ENCODE results near the gene TGM4. TPM values are rescaled to one million over a fixed set of nuclear protein-coding genes. Genes with fewer than 3 reads are reported as not detected.
A peak's percentile ranks its signal among the peaks of the same experiment; 100 is the strongest.

Gene TGM4
- total and polyA plus RNA-seq, 5 experiments from 2014 or later = 0.05 TPM; not detected in 4

DNA sequence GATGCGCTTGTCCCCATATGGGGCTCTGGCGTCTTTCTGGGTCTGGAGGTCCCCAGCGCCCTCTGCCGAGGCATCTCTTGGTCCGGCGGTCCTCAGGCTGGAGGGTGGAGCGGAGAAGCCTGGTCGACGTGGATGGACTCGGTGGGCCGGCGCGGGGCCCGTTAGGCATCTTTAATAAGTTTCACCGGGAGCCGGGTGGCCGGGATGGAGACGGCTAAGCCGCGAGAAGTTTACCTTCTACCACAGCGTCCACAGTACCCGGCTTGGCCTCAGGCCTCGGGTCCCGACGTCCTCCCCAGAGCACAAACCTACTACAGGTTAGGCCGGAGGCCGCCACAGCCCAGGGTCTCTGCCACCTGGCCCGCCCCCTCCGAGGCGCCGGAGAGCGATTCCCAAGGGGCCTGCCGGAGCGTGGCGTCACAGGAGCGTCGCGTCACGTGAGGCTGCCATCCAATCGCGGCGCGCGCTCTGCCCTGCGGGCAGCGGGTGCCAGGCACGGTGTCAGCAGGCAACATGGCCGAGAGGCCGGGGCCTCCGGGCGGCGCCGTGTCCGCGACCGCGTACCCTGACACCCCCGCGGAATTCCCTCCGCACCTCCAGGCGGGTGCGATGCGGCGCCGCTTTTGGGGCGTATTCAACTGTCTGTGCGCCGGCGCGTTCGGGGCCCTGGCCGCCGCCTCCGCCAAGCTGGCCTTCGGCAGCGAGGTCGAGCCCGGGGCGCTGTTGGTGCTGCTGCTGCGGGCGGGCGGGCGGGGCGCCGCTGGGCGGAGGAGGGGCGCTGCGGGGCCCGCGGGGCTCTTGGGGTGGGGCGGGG is 12.8 kb upstream of the TGM4 start, which contains the start of gene TMEM42:
TSS of gene TMEM42 (plus strand) at position 501 of the 814 bp plus-strand sequence. CDS start at position 514, 13 bp downstream.
- peak; percentile 79 to 92 (median 86) for DNase-seq
- POLR2A ChIA-PET = interaction anchor here (0.7 kb wide), 1 partner anchor 58 kb away, joined by 3 read pairs; no protein-coding TSS in a partner anchor

DNA sequence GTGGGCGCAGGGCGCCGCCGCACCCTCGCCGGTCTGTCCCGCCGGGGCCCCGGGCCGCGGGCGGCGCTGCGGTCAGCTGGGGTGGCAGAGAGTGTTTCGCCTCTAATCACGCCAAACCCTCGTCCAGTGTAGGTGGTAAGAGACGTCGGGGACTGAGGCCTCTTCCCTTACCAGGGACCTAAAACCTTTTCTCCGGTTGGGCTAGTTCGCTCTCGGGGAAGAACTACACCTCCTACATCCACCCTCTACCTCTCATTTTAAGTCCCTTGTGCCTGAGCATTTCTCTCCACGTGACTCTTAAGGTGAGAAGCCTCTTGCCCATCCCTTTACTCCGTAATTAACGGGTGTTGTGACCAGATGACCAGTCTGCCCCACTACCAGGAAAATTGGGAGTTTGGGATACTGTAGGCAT is 12.2 kb upstream of the TGM4 start:
- peaks cover 0 to 5% (median under 1%) of the 10 kb centered on the region in 3 donors for H3K36me3 Mint-ChIP-seq
- H3K27me3 Mint-ChIP-seq = no peaks in the 10 kb centered on the region
- H3K4me3 Mint-ChIP-seq = peak overlapping the region; percentile 77 to 93 (median 87)
- DNase-seq = peak in 2 of 10 donors; percentile 35 to 37
- peaks cover 24 to 51% (median 48%) of the 10 kb centered on the region in 4 donors for H3K4me1 Mint-ChIP-seq
- H3K9me3 Mint-ChIP-seq = no peaks in the 10 kb centered on the region
- peak overlapping the region; percentile 80 to 96 (median 93) for H3K27ac Mint-ChIP-seq
- peak; percentile 23 to 24 for ATAC-seq
- POLR2A ChIA-PET = no interaction called here

More for the DNA sequence above, 12.8 kb upstream of the TGM4 start, which contains the start of gene TMEM42:
- Mint-ChIP-seq H3K27ac (peak within 1 kb of the TSS; percentile 88 to 96 (median 93)), H3K4me1 (peaks cover 19 to 45% (median 44%) of the 10 kb centered on the region in 4 donors), H3K4me3 (peak within 1 kb of the TSS; percentile 84 to 94 (median 90)), H3K27me3 (no peaks in the 10 kb centered on the region), H3K36me3 (no peaks in the 10 kb centered on the region), H3K9me3 (no peaks in the 10 kb centered on the region)
- ATAC-seq = peak; percentile 93

DNA sequence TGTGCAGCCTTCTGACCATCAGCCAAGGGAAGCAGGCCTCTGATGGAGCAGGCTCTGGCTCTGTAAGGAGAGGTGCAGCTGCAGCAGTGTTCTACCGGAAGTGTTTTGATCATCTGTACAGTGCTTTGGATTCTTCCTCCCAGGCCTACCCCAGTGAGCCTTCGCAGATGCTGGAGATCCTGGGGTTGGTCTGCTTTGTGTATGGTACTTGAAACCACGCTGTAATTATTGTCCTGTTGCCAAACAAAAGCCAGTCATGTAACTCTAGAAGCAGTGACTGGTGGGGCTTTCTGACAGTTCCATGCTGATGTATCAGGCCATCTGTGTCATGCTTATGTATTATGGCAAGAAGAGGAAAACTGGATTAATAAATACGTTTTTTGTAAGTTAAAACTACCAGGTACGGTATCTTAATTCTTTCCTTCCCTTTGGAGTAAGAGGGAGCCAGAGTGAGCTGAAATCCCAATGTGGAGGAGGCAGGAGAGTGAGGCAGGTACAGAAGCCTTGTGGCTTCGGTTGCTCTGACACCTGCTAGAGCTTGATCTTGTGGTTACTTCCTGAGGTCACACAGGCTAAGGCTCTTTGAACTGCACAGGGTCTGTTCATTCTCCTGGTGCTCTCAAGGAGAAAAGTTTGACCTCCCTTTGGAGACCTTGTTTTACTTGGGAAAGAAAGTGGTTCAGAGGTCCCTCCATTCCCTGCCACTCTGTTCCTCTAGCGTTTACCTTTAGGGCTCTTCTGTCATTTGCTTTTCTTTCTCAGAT is 9.0 kb upstream of the TGM4 start:
- POLR2A ChIA-PET = interaction anchor here (0.9 to 1.3 kb wide), 4 partner anchors 12 to 527 kb away, joined by 3 to 6 read pairs (median 3); partner anchors contain the start of gene TCAIM
- Mint-ChIP-seq H3K36me3 (peaks cover 0 to 6% (median 2%) of the 10 kb centered on the region in 3 donors), H3K4me1 (peaks cover 27 to 54% (median 49%) of the 10 kb centered on the region in 4 donors), H3K4me3 (peak overlapping the region; percentile 21 to 75 (median 53)), H3K27me3 (no peaks in the 10 kb centered on the region), H3K27ac (peak overlapping the region; percentile 46 to 93 (median 82)), H3K9me3 (peaks cover 0 to 7% (median 0%) of the 10 kb centered on the region in 9 donors)
- DNase-seq (peak in 4 of 10 donors; percentile 12 to 32 (median 20)), ATAC-seq (peak in 1 of 2 donors; percentile 17)

DNA sequence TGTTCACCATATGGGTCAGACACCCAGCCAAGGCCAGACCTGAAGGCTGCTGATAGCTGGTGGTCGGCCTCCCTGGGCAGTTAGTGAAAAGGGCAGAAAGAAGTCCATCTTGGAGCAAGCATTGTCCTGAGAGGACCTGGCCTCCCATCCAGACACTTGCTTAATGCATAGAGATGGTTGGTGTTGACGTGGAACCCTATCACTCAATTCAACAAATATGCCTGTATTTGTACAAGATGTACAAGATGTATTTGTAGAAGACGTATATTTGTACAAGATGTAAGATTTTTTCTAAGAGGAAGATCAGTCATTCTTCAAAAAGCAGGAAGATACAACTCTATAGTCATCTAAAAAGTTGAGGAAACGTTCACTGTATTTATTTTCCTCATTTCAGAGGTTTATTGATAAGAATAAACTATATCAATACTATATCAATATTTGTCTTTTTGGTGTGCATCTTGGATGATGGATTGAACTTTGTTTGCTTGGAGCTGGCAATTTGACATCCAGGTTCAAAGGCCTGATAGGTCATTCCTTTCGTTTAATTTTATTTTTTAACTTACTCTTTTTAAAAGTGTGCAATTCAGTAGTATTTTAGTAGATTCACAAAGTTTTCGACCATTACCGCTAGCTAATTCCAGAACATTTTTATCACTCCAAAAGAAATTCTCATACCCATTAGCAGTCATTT is 6.8 kb upstream of the TGM4 start:
- POLR2A ChIA-PET = no interaction called here
- peaks cover 0 to 7% (median 0%) of the 10 kb centered on the region in 9 donors for H3K9me3 Mint-ChIP-seq
- ATAC-seq = no peak

DNA sequence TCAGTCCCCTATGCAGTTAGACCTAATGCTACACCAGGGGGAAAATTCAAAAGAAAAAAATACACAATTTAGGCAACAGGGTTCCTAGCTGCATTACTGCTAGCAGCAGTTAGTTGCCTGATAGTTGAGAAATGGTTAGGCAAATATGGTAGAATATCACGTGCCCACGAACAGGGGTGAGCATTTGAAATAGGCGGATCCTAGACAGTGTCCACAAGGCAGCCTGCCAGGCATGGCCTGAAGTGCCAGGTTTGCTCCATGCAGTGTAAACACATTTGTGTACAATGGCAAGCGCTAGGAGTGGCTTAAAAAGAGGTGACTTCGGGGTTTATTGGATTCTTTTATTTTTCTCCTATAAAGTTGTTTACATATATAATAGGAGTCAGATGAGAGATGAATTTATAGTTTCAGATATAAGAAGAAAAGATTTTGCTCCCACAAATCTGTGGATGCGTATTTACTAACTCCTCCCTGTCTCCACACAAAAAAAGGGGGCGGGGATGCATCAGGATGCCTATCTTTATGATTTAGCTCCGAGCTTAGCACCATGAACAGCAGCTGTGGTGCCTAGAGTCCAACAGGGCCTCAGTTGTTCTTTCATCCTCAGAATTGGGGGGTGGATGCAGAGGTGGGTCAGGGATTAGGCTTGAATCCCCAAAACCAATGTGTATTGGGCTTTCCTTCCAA is 3.9 kb upstream of the TGM4 start:
- Mint-ChIP-seq H3K9me3 (peaks cover 0 to 7% (median 0%) of the 10 kb centered on the region in 9 donors), H3K4me3 (no peak overlapping the region), H3K36me3 (peaks cover 0 to 6% (median 2%) of the 10 kb centered on the region in 3 donors), H3K27ac (no peak overlapping the region), H3K4me1 (peaks cover 12 to 20% (median 16%) of the 10 kb centered on the region in 4 donors), H3K27me3 (no peaks in the 10 kb centered on the region)
- ATAC-seq (no peak), DNase-seq (no peak)
- POLR2A ChIA-PET = no interaction called here

More for the DNA sequence above, 6.8 kb upstream of the TGM4 start:
- Mint-ChIP-seq H3K4me1 (peaks cover 25 to 50% (median 42%) of the 10 kb centered on the region in 4 donors), H3K27ac (peak overlapping the region in 6 of 10 donors; percentile 17 to 84 (median 54)), H3K4me3 (no peak overlapping the region), H3K36me3 (peaks cover 0 to 6% (median 2%) of the 10 kb centered on the region in 3 donors), H3K27me3 (no peaks in the 10 kb centered on the region)
- no peak for DNase-seq

DNA sequence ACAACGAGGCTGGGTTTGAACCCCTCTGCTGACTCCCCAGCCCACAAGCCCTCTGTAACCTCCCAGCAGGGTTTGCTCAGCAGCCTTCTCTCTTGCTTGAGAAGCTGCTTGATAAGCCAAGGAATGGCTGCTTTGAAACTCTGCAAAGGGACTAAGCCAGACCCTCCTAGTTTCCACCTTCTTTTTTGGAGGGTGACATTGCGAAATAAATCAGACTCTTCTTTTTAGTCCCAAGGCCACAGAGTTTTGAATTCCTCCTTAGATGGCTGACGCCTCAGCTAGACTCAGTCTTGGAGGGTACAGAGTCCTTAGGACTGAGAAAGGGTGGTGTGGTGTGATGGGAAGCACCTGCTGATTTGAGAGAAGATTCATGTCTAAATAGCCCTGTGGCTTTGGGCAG is 1.2 kb downstream of the TGM4 start:
- no peaks in the 10 kb centered on the region for H3K4me1 Mint-ChIP-seq
- peaks cover 0 to 3% (median 0%) of the 10 kb centered on the region in 5 donors for H3K27me3 Mint-ChIP-seq
- DNase-seq (no peak), ATAC-seq (no peak)
- no peaks in the 10 kb centered on the region for H3K9me3 Mint-ChIP-seq
- POLR2A ChIA-PET = interaction anchor here (0.5 kb wide), 1 partner anchor 252 kb away, joined by 7 read pairs; no protein-coding TSS in a partner anchor
- no peaks in the 10 kb centered on the region for H3K36me3 Mint-ChIP-seq
- H3K4me3 Mint-ChIP-seq = no peak overlapping the region
- no peak overlapping the region for H3K27ac Mint-ChIP-seq

DNA sequence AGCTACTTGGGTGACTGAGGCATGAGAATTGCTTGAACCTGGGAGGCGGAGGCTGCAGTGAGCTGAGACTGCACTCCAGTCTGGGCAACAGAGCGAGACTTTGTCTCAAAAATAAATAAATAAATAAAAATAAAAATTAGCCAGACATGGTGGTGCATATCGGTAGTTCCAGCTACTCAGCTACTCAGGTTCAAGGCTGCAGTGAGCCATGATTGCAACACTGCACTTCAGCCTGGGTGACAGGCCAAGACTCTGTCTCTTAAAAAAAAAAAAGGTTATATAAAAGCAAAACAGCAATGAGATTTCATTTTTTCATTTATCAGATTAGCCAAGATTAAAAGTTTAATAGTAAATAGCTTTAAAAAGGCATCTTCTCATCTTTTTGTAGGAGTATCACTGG is 2.9 kb downstream of the TGM4 start:
- Mint-ChIP-seq H3K27ac (no peak overlapping the region), H3K4me1 (no peaks in the 10 kb centered on the region), H3K27me3 (peaks cover 0 to 4% (median under 1%) of the 10 kb centered on the region in 5 donors), H3K9me3 (no peaks in the 10 kb centered on the region), H3K4me3 (no peak overlapping the region), H3K36me3 (no peaks in the 10 kb centered on the region)
- ATAC-seq (no peak), DNase-seq (no peak)
- POLR2A ChIA-PET = interaction anchor here (0.9 kb wide), 1 partner anchor 11 kb away, joined by 3 read pairs; no protein-coding TSS in a partner anchor

DNA sequence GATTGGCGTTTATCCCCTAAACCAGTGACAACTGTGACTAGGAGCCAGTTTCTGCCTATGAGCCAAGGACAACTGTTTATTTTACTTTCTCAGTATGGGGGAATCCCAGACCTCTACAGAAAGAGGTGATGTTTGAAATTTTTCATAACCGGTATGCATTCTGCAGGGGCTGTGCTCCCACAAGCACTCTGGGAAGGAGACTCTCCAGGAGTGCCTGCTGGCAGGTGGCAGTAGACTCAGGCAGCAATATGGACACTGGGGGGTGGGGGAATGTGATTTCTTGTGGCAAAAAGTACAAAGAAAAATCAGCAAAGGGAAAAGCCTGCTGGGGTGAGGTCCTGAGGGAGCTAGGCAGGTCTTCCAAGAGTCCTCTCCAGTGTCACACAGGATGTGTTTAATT is 5.9 kb downstream of the TGM4 start:
- ATAC-seq (no peak), DNase-seq (no peak)
- Mint-ChIP-seq H3K27me3 (peaks cover 4 to 15% (median 8%) of the 10 kb centered on the region in 5 donors), H3K36me3 (no peaks in the 10 kb centered on the region), H3K4me1 (no peaks in the 10 kb centered on the region), H3K27ac (no peak overlapping the region), H3K4me3 (no peak overlapping the region), H3K9me3 (no peaks in the 10 kb centered on the region)
- POLR2A ChIA-PET = no interaction called here

DNA sequence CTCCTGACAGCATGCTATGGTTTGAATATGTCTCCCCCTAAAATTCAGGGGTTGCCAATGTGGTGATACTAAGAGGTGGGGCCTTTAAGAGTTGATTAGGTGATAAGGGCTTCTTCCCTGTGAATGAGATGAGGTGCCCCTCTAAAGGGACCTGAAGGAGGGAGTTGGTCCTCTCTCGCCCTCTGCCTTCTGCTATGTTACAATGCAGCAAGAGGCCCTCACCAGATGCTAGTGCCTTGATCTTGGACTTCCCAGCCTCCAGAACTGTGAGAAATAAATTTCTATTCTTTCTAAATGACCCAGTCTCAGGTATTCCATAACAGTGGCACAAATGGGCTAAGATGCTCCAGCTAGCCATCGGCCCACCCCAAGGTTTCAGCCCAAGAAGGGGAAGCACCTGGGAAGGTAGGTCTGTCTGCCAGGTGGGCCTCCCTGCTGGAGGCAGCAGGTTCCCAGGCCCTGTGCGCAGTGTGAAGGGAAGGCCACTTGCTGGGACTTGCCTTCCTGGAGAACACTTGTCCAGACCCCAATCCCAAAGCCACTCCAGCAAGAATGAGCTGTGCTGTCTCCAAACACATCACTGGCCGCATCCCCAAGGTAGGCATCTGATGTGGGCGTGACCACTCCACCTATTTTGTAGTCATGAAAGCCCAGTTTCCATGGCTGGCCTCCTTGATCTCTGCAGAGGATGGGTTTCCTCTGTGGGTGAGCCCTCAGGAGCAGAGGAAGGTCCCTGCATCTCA is 9.0 kb downstream of the TGM4 start:
- no peaks in the 10 kb centered on the region for H3K4me1 Mint-ChIP-seq
- no peak overlapping the region for H3K4me3 Mint-ChIP-seq
- DNase-seq = no peak
- ATAC-seq = no peak
- no peaks in the 10 kb centered on the region for H3K36me3 Mint-ChIP-seq
- no peaks in the 10 kb centered on the region for H3K9me3 Mint-ChIP-seq
- peaks cover 10 to 35% (median 17%) of the 10 kb centered on the region in 5 donors for H3K27me3 Mint-ChIP-seq
- no peak overlapping the region for H3K27ac Mint-ChIP-seq
- POLR2A ChIA-PET = interaction anchor here (0.5 kb wide), 1 partner anchor 50 kb away, joined by 4 read pairs; no protein-coding TSS in a partner anchor

DNA sequence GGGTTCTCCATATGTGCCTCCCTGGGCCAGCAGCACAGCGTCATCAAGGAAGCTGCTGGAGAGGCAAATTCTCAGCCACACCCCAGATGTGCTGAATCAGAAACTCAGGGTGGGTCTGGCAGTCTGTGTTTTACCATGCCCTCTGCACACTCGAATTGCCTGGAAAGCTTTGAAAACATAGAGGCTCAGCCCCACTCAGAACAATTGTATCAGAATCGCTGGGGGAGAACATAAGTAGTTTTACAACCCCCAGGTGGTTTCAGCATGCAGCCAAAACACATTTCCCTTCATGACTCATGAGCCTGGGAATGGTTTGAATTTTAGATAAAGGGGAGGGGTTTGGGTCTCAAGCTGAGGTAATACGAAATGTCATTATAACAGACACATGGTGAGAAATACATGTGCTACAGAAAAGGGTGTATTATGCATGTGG is 9.6 kb downstream of the TGM4 start:
- no peaks in the 10 kb centered on the region for H3K36me3 Mint-ChIP-seq
- POLR2A ChIA-PET = no interaction called here
- H3K4me3 Mint-ChIP-seq = no peak overlapping the region
- H3K27ac Mint-ChIP-seq = no peak overlapping the region
- H3K4me1 Mint-ChIP-seq = no peaks in the 10 kb centered on the region
- no peaks in the 10 kb centered on the region for H3K9me3 Mint-ChIP-seq
- ATAC-seq = no peak
- peaks cover 8 to 35% (median 17%) of the 10 kb centered on the region in 5 donors for H3K27me3 Mint-ChIP-seq
- no peak for DNase-seq

DNA sequence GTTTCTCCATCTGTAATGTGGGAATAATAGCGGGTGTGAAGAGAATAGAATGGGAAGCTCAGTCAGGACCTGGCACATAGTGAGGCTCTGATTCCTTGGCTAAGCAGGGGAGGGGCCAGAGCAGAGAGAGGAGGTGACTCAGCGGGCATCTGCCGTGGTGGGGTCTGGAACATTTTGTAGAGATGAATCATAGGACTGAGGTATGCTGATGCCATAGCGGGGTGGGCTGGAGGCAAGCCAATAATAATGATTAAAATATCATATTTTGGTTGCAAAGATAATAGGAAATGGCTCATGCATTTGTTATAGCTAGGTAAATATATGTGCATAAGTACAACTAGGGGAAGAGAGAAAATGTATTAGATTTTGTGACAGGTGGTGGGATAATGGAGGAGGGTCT is 11.2 kb downstream of the TGM4 start:
- Mint-ChIP-seq H3K27me3 (peaks cover 8 to 35% (median 17%) of the 10 kb centered on the region in 5 donors), H3K36me3 (no peaks in the 10 kb centered on the region), H3K4me3 (no peak overlapping the region), H3K27ac (no peak overlapping the region), H3K4me1 (no peaks in the 10 kb centered on the region), H3K9me3 (no peaks in the 10 kb centered on the region)
- ATAC-seq (no peak), DNase-seq (no peak)
- POLR2A ChIA-PET = no interaction called here
